DMS 273 (cell line): ENCODE data around the gene AKAP8L.
"Not testable (repeated sequence)": the region's sequence is repeated elsewhere in the genome, so short reads cannot be mapped to it uniquely, and the experiment has no call there.

Experiments used
- DNase-seq: peaks from one replicate; lab custom pipeline; 2025; ENCODE audit not compliant: unreplicated experiment; lab: John Stamatoyannopoulos, UW

The AKAP8L gene

GRCh38 chr19:15390814-15391213, 28.0 kb downstream of the AKAP8L start:
- no peak for DNase-seq

- no peak for DNase-seq
Observed at GRCh38 chr19:15381864-15382263, 36.9 kb downstream of the AKAP8L start.

- no peak for DNase-seq
Observed at GRCh38 chr19:15381429-15381828, 37.4 kb downstream of the AKAP8L start.

GRCh38 chr19:15379999-15380647, 38.7 kb downstream of the AKAP8L start:
- DNase-seq: peak; percentile 89

- peak; percentile 99 for DNase-seq
Observed at GRCh38 chr19:15379083-15379998, 39.4 kb downstream of the AKAP8L start, which contains the start of gene AKAP8. AKAP8 (minus strand) TSS chr19:15379787; CDS start chr19:15379731, 56 bp downstream.

- DNase-seq: peak; percentile 73
Observed at GRCh38 chr19:15378534-15379082, 40.2 kb downstream of the AKAP8L start.

- no peak for DNase-seq
Observed at GRCh38 chr19:15374796-15375440, 43.9 kb downstream of the AKAP8L start.

- DNase-seq: no peak
Observed at GRCh38 chr19:15374105-15374651, 44.6 kb downstream of the AKAP8L start.

- no peak for DNase-seq
Observed at GRCh38 chr19:15373644-15374043, 45.1 kb downstream of the AKAP8L start.

GRCh38 chr19:15372891-15373301, 45.9 kb downstream of the AKAP8L start:
- no peak for DNase-seq

GRCh38 chr19:15372470-15372869, 46.3 kb downstream of the AKAP8L start:
- no peak for DNase-seq

GRCh38 chr19:15371786-15372380, 46.9 kb downstream of the AKAP8L start:
- DNase-seq: no peak

GRCh38 chr19:15371119-15371518, 47.7 kb downstream of the AKAP8L start:
- DNase-seq: no peak

- no peak for DNase-seq
Observed at GRCh38 chr19:15369594-15369891, 49.2 kb downstream of the AKAP8L start.

- no peak for DNase-seq
Observed at GRCh38 chr19:15368798-15369593, 49.8 kb downstream of the AKAP8L start.

- DNase-seq: no peak
Observed at GRCh38 chr19:15368051-15368632, 50.6 kb downstream of the AKAP8L start.

- DNase-seq: no peak
Observed at GRCh38 chr19:15367439-15367838, 51.3 kb downstream of the AKAP8L start.

- DNase-seq: no peak
Observed at GRCh38 chr19:15365264-15365663, 53.5 kb downstream of the AKAP8L start.

GRCh38 chr19:15363791-15364190, 55.0 kb downstream of the AKAP8L start:
- not testable (repeated sequence) for DNase-seq

- not testable (repeated sequence) for DNase-seq
Observed at GRCh38 chr19:15363048-15363447, 55.7 kb downstream of the AKAP8L start.
